Measurements from ENCODE around the gene SUMO4.

SUMO4 gene

DNA sequence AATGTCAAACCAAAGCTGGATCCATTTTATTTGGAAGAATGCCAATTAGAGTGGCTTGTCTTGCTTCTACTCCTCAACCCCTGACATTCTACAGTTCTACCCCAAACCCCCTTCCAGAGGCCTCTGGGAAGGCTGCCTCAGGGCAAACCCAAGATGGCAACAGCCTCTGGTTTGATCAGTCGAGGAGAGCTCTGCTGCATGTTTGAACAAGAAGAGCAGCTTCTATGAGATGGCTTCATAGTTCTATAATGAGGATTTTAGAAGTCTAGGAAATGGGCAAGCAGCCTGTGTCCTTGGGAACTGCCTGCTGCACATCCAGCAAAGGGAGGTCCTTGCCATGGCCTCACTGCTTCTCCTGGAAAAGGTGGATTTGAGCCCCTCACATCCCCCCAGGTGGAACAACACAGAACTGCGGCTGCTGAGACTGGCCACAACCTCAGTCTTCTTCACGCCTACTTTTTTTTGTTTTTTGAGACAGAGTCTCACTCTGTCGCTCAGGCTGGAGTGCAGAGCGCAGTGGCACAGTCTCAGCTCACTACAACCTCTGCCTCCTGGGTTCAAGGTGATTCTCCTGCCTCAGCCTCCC is 46.8 kb downstream of the SUMO4 start:
- no peak for FAIRE-seq
- no peak for DNase-seq (ENCODE audit: insufficient read length, low spot score)

DNA sequence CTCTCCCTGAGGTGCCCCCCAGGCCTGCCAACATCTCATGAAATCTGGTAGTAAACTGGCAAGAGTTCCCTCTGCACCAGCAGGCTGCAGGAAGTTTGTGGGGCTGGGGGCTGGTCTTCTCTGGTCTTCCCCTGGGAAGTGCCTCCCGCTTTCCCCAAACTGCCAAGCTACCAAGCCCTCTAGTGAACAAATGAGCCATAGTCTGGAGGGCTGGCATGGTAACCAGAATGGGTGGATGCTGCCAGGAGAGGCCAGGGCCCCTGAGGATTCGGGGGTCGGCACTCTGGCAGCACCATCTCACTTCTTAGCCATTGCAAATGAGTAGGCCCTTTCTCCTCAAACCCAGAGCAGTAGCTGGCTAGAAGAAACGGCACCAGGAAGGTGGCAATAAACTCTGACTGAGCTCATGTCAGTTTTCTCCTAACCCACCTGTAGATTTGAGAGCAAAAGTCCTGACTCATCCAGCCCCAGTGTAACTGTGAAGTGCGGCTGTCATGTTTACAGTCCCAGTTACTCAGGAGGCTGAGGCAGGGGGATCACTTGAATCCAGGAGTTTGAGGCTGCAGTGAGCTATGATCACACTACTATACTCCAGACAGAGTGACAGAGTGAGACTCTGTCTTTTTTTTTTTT is 48.9 kb downstream of the SUMO4 start:
- FAIRE-seq: no peak
- TF ChIP-seq, protein P1, sequence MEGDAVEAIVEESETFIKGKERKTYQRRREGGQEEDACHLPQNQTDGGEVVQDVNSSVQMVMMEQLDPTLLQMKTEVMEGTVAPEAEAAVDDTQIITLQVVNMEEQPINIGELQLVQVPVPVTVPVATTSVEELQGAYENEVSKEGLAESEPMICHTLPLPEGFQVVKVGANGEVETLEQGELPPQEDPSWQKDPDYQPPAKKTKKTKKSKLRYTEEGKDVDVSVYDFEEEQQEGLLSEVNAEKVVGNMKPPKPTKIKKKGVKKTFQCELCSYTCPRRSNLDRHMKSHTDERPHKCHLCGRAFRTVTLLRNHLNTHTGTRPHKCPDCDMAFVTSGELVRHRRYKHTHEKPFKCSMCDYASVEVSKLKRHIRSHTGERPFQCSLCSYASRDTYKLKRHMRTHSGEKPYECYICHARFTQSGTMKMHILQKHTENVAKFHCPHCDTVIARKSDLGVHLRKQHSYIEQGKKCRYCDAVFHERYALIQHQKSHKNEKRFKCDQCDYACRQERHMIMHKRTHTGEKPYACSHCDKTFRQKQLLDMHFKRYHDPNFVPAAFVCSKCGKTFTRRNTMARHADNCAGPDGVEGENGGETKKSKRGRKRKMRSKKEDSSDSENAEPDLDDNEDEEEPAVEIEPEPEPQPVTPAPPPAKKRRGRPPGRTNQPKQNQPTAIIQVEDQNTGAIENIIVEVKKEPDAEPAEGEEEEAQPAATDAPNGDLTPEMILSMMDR (IDR thresholded peaks at IDR 0.05; ENCODE audit: insufficient read depth, missing control alignments): no peak
- no peak for DNase-seq (ENCODE audit: insufficient read length, low spot score)

More for the DNA sequence above, 46.8 kb downstream of the SUMO4 start:
- TF ChIP-seq, protein P1 (IDR thresholded peaks at IDR 0.05; ENCODE audit: insufficient read depth, missing control alignments): no peak

DNA sequence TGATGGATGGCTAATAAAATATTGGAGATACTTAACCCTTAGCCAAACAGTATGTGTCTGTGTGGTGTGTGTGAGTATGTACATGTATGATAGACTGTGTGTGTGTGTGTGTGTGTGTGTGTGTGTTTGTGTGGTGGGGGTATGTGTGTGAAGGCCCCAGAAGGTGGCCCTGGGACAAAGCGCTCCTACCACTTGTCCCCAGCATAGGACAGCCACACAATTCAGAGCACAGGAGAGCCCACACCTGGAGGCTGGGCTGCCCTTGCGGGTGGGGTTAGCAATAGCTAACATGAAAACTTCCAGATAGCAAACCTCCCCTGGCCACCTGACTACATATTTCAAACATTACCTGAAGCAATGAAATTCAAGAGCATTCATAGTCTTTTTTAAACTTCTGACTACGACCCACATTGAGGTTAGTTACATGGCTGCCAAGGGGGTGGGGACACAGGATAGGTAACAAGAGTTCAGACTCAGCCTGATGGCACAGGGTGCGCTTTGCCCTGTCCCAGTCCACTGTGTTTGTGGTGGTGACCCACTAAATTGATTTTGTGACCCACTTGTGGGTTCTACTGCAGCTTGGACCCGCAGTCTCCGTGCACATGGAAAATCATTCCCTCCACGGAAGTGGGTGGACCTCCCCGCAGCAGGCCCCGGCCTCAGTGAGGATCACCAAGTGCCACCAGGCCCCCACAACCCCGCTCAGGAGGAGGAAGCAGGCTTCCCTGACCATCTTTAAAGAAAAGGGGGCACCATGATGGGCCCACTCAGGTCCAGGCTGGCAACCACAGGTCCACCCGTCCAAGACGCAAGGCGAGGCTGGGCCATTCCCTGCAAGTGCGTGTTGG is 50.0 kb downstream of the SUMO4 start:
- TF ChIP-seq, protein P1 (IDR thresholded peaks at IDR 0.05; ENCODE audit: insufficient read depth, missing control alignments): no peak
- FAIRE-seq (no peak), DNase-seq (ENCODE audit: insufficient read length, low spot score) (no peak)
